NT2/D1 (cell line): ENCODE measurements around the gene CKLF.

ENCODE experiments used
- SUZ12 ChIP-seq: IDR thresholded peaks from 2 replicates; pipeline ENCODE4 v1.6.1; 2011; ENCODE audit not compliant: insufficient read length, insufficient read depth; ENCODE audit errors: extremely low read depth
- YY1 ChIP-seq: IDR thresholded peaks from 2 replicates; pipeline ENCODE4 v1.6.1; 2011; ENCODE audit not compliant: insufficient read length, insufficient read depth

GRCh38 chr16:66519482-66520373 is 32.6 kb upstream of the CKLF start:
- TF ChIP-seq YY1 (no peak), SUZ12 (no peak)
